Measurements from ENCODE around the gene TTLL6. TPM values are rescaled to one million over a fixed set of nuclear protein-coding genes. Genes with fewer than 3 reads are reported as not detected.

TTLL6 gene
- total and polyA plus RNA-seq, 2 donors from 2014 or later = 2.3 to 4.2 TPM

DNA sequence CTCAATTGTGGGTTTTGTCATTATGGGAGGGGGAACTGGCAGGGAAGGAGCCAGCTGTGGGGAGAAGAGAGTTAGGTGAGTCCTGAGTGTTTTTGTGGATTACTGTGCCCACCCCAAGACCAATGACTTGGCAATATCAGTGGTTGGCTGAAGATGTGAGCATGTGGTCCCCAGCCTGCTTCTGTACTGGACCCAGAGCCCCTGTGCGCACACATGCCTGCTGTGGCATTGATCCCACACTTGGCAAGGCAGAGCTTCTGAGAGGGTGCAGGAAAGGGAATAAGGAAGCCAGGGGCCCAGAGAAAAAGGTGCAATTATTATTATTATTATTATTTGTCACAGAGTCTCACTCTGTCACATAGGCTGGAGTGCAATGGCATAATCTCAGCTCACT is 96.0 kb downstream of the TTLL6 start:
- DNase-seq (no peak), FAIRE-seq (no peak)
- no peak for TF ChIP-seq CTCF (IDR thresholded peaks at IDR 0.05; ENCODE audit: borderline replicate concordance, extremely low read depth, insufficient read depth)
- intact Hi-C loops (cut with DNase I) = loop anchor here (10.0 kb wide), 1 partner anchor 74 kb away; no protein-coding TSS in a partner anchor
- H3K27me3 ChIP-seq (ENCODE audit: control insufficient read depth, insufficient read depth, low read length) = peaks cover 89% of the 10 kb centered on the region
- H3K4me3 ChIP-seq (ENCODE audit: low read length in 3 of 3) = no peak overlapping the region
- H3K9ac ChIP-seq (ENCODE audit: low read length in 3 of 3) = no peak overlapping the region
- no peaks in the 10 kb centered on the region for H3K9me3 ChIP-seq (ENCODE audit: control insufficient read depth in 2 of 3, insufficient read depth in 1 of 3, low read length in 3 of 3)
- H3K36me3 ChIP-seq (ENCODE audit: control insufficient read depth in 2 of 3, insufficient read depth in 3 of 3, low read length in 3 of 3) = no peaks in the 10 kb centered on the region
- H3K27ac ChIP-seq (ENCODE audit: low read depth in 2 of 2, low read length in 2 of 2) = no peak overlapping the region
- H3K4me1 ChIP-seq (ENCODE audit: control insufficient read depth in 2 of 3, insufficient read depth in 2 of 3, low read depth in 1 of 3, low read length in 3 of 3) = peaks cover 0 to 7% (median 0%) of the 10 kb centered on the region in 3 donors

DNA sequence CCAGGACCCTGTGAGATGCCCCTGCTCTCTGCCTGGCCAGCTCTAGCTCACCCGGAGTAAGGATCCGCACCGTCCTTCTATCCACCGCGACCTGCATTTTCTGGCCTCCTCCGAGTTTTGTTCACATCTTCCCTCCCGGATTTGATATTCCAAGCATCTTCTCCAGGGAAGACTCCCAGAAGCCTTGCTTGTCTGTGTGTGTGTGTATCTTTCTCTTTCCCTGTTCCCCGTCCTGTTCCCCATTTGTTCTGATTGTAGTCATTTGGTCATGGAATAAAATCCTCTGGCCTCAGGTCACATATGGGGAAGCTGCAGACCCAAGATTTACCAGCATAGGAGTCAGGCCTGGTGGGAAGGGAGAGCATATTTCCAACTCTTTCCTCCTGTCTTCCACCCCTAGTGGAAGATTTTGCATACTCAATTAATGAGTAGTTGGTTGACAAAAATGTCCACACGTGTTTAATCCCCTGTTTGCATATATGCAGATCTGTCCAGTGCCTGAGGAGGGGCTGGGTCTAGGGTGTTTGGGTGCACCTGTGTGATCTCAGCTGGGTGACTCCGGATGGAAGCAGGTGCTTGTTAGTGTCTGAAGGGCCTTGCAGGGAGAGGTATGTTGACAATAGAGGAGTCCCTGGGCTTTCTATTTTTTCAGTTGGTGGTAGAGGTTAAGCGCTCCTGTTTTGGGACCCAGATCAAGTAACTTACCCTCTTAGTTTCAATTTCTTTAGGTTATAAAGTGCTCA is 96.6 kb downstream of the TTLL6 start:
- no peak for TF ChIP-seq CTCF (IDR thresholded peaks at IDR 0.05; ENCODE audit: borderline replicate concordance, extremely low read depth, insufficient read depth)
- Histone ChIP-seq H3K36me3 (ENCODE audit: control insufficient read depth in 2 of 3, insufficient read depth in 3 of 3, low read length in 3 of 3) (no peaks in the 10 kb centered on the region), H3K4me3 (ENCODE audit: low read length in 3 of 3) (no peak overlapping the region), H3K27ac (ENCODE audit: low read depth in 2 of 2, low read length in 2 of 2) (no peak overlapping the region), H3K9me3 (ENCODE audit: control insufficient read depth in 2 of 3, insufficient read depth in 1 of 3, low read length in 3 of 3) (no peaks in the 10 kb centered on the region), H3K4me1 (ENCODE audit: control insufficient read depth in 2 of 3, insufficient read depth in 2 of 3, low read depth in 1 of 3, low read length in 3 of 3) (peaks cover 0 to 5% (median 0%) of the 10 kb centered on the region in 3 donors), H3K27me3 (ENCODE audit: control insufficient read depth, insufficient read depth, low read length) (peaks cover 88% of the 10 kb centered on the region), H3K9ac (ENCODE audit: low read length in 3 of 3) (no peak overlapping the region)
- intact Hi-C loops (cut with DNase I) = loop anchor here (10.0 kb wide), 1 partner anchor 74 kb away; no protein-coding TSS in a partner anchor
- FAIRE-seq (no peak), DNase-seq (no peak)

GRCh38 chr17:48719642-48720265 is 97.3 kb downstream of the TTLL6 start:
- Histone ChIP-seq H3K9me3 (ENCODE audit: control insufficient read depth in 2 of 3, insufficient read depth in 1 of 3, low read length in 3 of 3) (no peaks in the 10 kb centered on the region), H3K36me3 (ENCODE audit: control insufficient read depth in 2 of 3, insufficient read depth in 3 of 3, low read length in 3 of 3) (no peaks in the 10 kb centered on the region), H3K9ac (ENCODE audit: low read length in 3 of 3) (no peak overlapping the region), H3K4me1 (ENCODE audit: control insufficient read depth in 2 of 3, insufficient read depth in 2 of 3, low read depth in 1 of 3, low read length in 3 of 3) (peaks cover 0 to under 1% (median 0%) of the 10 kb centered on the region in 3 donors), H3K4me3 (ENCODE audit: low read length in 3 of 3) (no peak overlapping the region), H3K27ac (ENCODE audit: low read depth in 2 of 2, low read length in 2 of 2) (no peak overlapping the region), H3K27me3 (ENCODE audit: control insufficient read depth, insufficient read depth, low read length) (peaks cover 85% of the 10 kb centered on the region)
- intact Hi-C loops (cut with DNase I) = loop anchor here (10.0 kb wide), 1 partner anchor 75 kb away; no protein-coding TSS in a partner anchor
- DNase-seq (peak in 3 of 5 donors; percentile 59 to 65 (median 63)), FAIRE-seq (no peak)
- no peak for TF ChIP-seq CTCF (IDR thresholded peaks at IDR 0.05; ENCODE audit: borderline replicate concordance, extremely low read depth, insufficient read depth)
